SK-N-SH treated with all-trans-retinoic acid at 6 μM for 48 hours (cell line): ENCODE data around the gene TAMALIN.

Source experiments
- ATAC-seq: fragments of 200-7000 bp; cut with Tn5 transposase; 3 replicates; pipeline ENCODE4 v1.9.1; 2020; ENCODE audit warnings: mild to moderate bottlenecking, moderate library complexity
- ARNTL ChIP-seq: fragments of 450-650 bp; formaldehyde crosslinking; IDR thresholded peaks from 2 replicates; pipeline ENCODE4 v1.5.0; 2020; ENCODE audit warnings: low read depth, mild to moderate bottlenecking, moderate library complexity, borderline replicate concordance
- BACH2 ChIP-seq: fragments of 250-450 bp; sonication (Bioruptor Pico); IDR thresholded peaks from 2 replicates; pipeline ENCODE4 v1.9.0; 2021; ENCODE audit warnings: mild to moderate bottlenecking, borderline replicate concordance
- CREB5 ChIP-seq: fragments of 250-450 bp; sonication (Bioruptor Pico); IDR thresholded peaks from 2 replicates; pipeline ENCODE4 v1.5.1; 2020; ENCODE audit warnings: low read depth, mild to moderate bottlenecking, moderate library complexity
- CSDC2 ChIP-seq: fragments of 250-450 bp; sonication (Bioruptor Pico); IDR thresholded peaks from 2 replicates; pipeline ENCODE4 v1.5.0; 2020; ENCODE audit warnings: mild to moderate bottlenecking, moderate library complexity
- CSRNP3 ChIP-seq: fragments of 250-450 bp; sonication (Bioruptor Pico); IDR thresholded peaks from 2 replicates; pipeline ENCODE4 v1.5.1; 2021; ENCODE audit warnings: mild to moderate bottlenecking, moderate library complexity
- ESRRG ChIP-seq: fragments of 250-450 bp; sonication (Bioruptor Pico); IDR thresholded peaks from 2 replicates; pipeline ENCODE4 v1.6.1; 2021; ENCODE audit warnings: mild to moderate bottlenecking
- GLIS3 ChIP-seq: fragments of 250-450 bp; sonication (Bioruptor Pico); IDR thresholded peaks from 2 replicates; pipeline ENCODE4 v1.5.0; 2020; ENCODE audit warnings: mild to moderate bottlenecking, moderate library complexity
- ISL1 ChIP-seq: fragments of 250-450 bp; sonication (Bioruptor Pico); IDR thresholded peaks from 2 replicates; pipeline ENCODE4 v2.1.2; 2022; ENCODE audit warnings: mild to moderate bottlenecking, moderate library complexity
- OSR1 ChIP-seq: fragments of 250-450 bp; sonication (Bioruptor Pico); IDR thresholded peaks from 2 replicates; pipeline ENCODE4 v1.8.0; 2022; ENCODE audit warnings: moderate library complexity, mild to moderate bottlenecking, inconsistent platforms
- PATZ1 ChIP-seq: fragments of 250-450 bp; sonication (Bioruptor Pico); IDR thresholded peaks from 2 replicates; pipeline ENCODE4 v1.8.0; 2020; ENCODE audit warnings: mild to moderate bottlenecking, moderate library complexity, borderline replicate concordance
- POU6F1 ChIP-seq: fragments of 250-450 bp; sonication (Bioruptor Pico); IDR thresholded peaks from 2 replicates; pipeline ENCODE4 v1.8.0; 2021; ENCODE audit warnings: low read depth, mild to moderate bottlenecking, moderate library complexity, borderline replicate concordance
- PPARA ChIP-seq: fragments of 250-450 bp; sonication (Bioruptor Pico); IDR thresholded peaks from 2 replicates; pipeline ENCODE4 v1.5.0; 2020; ENCODE audit warnings: mild to moderate bottlenecking, borderline replicate concordance
- RARB ChIP-seq: fragments of 250-450 bp; sonication (Bioruptor Pico); IDR thresholded peaks from 2 replicates; pipeline ENCODE4 v1.8.0; 2021; ENCODE audit warnings: mild to moderate bottlenecking, moderate library complexity
- SNAI2 ChIP-seq: fragments of 250-450 bp; sonication (Bioruptor Pico); IDR thresholded peaks from 2 replicates; pipeline ENCODE4 v1.5.0; 2020; ENCODE audit warnings: mild to moderate bottlenecking, moderate library complexity
- TCF4 ChIP-seq: fragments of 250-450 bp; sonication (Bioruptor Pico); IDR thresholded peaks from 2 replicates; pipeline ENCODE4 v1.8.0; 2021; ENCODE audit warnings: mild to moderate bottlenecking, moderate library complexity, borderline replicate concordance
- TOX ChIP-seq: fragments of 250-450 bp; sonication (Bioruptor Pico); IDR thresholded peaks from 2 replicates; pipeline ENCODE4 v1.8.0; 2021; ENCODE audit warnings: mild to moderate bottlenecking, moderate library complexity, borderline replicate concordance
- TSHZ2 ChIP-seq: fragments of 250-450 bp; sonication (Bioruptor Pico); IDR thresholded peaks from 2 replicates; pipeline ENCODE4 v1.5.0; 2020; ENCODE audit warnings: mild to moderate bottlenecking, moderate library complexity
- ZC3H10 ChIP-seq: fragments of 250-450 bp; sonication (Bioruptor Pico); IDR thresholded peaks from 2 replicates; pipeline ENCODE4 v1.5.1; 2021; ENCODE audit warnings: mild to moderate bottlenecking, moderate library complexity
- ZFP3 ChIP-seq: fragments of 250-450 bp; sonication (Bioruptor Pico); IDR thresholded peaks from 2 replicates; pipeline ENCODE4 v1.5.0; 2020; ENCODE audit warnings: mild to moderate bottlenecking, moderate library complexity
- ZFP30 ChIP-seq: fragments of 450-650 bp; formaldehyde crosslinking; IDR thresholded peaks from 2 replicates; pipeline ENCODE4 v1.5.0; 2022; ENCODE audit warnings: mild to moderate bottlenecking, moderate library complexity
- ZNF565 ChIP-seq: fragments of 450-650 bp; formaldehyde crosslinking; conservative IDR thresholded peaks from 2 replicates; pipeline ENCODE4 v1.5.0; 2020; ENCODE audit warnings: low read depth, mild to moderate bottlenecking, moderate library complexity
- ZNF70 ChIP-seq: fragments of 450-650 bp; formaldehyde crosslinking; IDR thresholded peaks from 2 replicates; pipeline ENCODE4 v1.5.0; 2020; ENCODE audit warnings: mild to moderate bottlenecking, moderate library complexity
- ZNF8 ChIP-seq: fragments of 450-650 bp; formaldehyde crosslinking; IDR thresholded peaks from 2 replicates; pipeline ENCODE4 v1.5.0; 2020; ENCODE audit warnings: mild to moderate bottlenecking, moderate library complexity

TAMALIN gene

GRCh38 chr12:51972849-51973273 is 33.9 kb upstream of the TAMALIN start:
- TF ChIP-seq CSRNP3 (CRISPR knock-in tag): no peak
- TF ChIP-seq ZFP3 (CRISPR knock-in tag): no peak
- TF ChIP-seq ZNF8: no peak
- no peak for TF ChIP-seq ZNF565 (CRISPR knock-in tag)
- no peak for TF ChIP-seq PPARA (CRISPR knock-in tag)
- TF ChIP-seq ZFP30 (CRISPR knock-in tag): no peak
- TF ChIP-seq ZNF70 (CRISPR knock-in tag): no peak
- TF ChIP-seq ESRRG: no peak
- no peak for TF ChIP-seq BACH2
- TF ChIP-seq ARNTL: no peak
- no peak for TF ChIP-seq CSDC2 (CRISPR knock-in tag)
- no peak for TF ChIP-seq TOX (CRISPR knock-in tag)
- TF ChIP-seq PATZ1 (CRISPR knock-in tag): no peak
- no peak for TF ChIP-seq SNAI2 (CRISPR knock-in tag)
- TF ChIP-seq GLIS3 (CRISPR knock-in tag): no peak
- no peak for ATAC-seq

GRCh38 chr12:51973560-51973959 is 33.2 kb upstream of the TAMALIN start:
- TF ChIP-seq CREB5 (CRISPR knock-in tag): no peak
- TF ChIP-seq TCF4 (CRISPR knock-in tag): no peak
- TF ChIP-seq TSHZ2: no peak
- no peak for TF ChIP-seq CSDC2 (CRISPR knock-in tag)
- no peak for TF ChIP-seq ZFP3 (CRISPR knock-in tag)
- no peak for TF ChIP-seq RARB (CRISPR knock-in tag)
- TF ChIP-seq OSR1 (CRISPR knock-in tag): no peak
- no peak for TF ChIP-seq PPARA (CRISPR knock-in tag)
- no peak for ATAC-seq

- ATAC-seq: no peak
- TF ChIP-seq ZC3H10 (CRISPR knock-in tag): no peak
- TF ChIP-seq TOX (CRISPR knock-in tag): no peak
- no peak for TF ChIP-seq ISL1 (CRISPR knock-in tag)
- no peak for TF ChIP-seq TCF4 (CRISPR knock-in tag)
- no peak for TF ChIP-seq CSRNP3 (CRISPR knock-in tag)
- no peak for TF ChIP-seq ZNF8
- TF ChIP-seq OSR1 (CRISPR knock-in tag): no peak
- no peak for TF ChIP-seq RARB (CRISPR knock-in tag)
- TF ChIP-seq PPARA (CRISPR knock-in tag): no peak
- no peak for TF ChIP-seq ZNF70 (CRISPR knock-in tag)
- TF ChIP-seq ZFP30 (CRISPR knock-in tag): no peak
- TF ChIP-seq ARNTL: no peak
- TF ChIP-seq POU6F1 (CRISPR knock-in tag): no peak
- TF ChIP-seq SNAI2 (CRISPR knock-in tag): no peak
- TF ChIP-seq CREB5 (CRISPR knock-in tag): no peak
- no peak for TF ChIP-seq CSDC2 (CRISPR knock-in tag)
- TF ChIP-seq PATZ1 (CRISPR knock-in tag): no peak
- TF ChIP-seq BACH2: no peak
- TF ChIP-seq GLIS3 (CRISPR knock-in tag): no peak
Measured at GRCh38 chr12:51974646-51975045, 32.1 kb upstream of the TAMALIN start.
